HS-27A (cell line): Measurements from ENCODE around the gene CATSPERZ.

ENCODE experiments used
- DNase-seq: peaks from one replicate; pipeline ENCODE4 v3.0.0-alpha.2; 2012; ENCODE audit warnings: low read depth, missing footprints

Gene CATSPERZ

GRCh38 chr11:64264371-64264852 is 35.7 kb upstream of the CATSPERZ start:
- DNase-seq, result no peak

DNA sequence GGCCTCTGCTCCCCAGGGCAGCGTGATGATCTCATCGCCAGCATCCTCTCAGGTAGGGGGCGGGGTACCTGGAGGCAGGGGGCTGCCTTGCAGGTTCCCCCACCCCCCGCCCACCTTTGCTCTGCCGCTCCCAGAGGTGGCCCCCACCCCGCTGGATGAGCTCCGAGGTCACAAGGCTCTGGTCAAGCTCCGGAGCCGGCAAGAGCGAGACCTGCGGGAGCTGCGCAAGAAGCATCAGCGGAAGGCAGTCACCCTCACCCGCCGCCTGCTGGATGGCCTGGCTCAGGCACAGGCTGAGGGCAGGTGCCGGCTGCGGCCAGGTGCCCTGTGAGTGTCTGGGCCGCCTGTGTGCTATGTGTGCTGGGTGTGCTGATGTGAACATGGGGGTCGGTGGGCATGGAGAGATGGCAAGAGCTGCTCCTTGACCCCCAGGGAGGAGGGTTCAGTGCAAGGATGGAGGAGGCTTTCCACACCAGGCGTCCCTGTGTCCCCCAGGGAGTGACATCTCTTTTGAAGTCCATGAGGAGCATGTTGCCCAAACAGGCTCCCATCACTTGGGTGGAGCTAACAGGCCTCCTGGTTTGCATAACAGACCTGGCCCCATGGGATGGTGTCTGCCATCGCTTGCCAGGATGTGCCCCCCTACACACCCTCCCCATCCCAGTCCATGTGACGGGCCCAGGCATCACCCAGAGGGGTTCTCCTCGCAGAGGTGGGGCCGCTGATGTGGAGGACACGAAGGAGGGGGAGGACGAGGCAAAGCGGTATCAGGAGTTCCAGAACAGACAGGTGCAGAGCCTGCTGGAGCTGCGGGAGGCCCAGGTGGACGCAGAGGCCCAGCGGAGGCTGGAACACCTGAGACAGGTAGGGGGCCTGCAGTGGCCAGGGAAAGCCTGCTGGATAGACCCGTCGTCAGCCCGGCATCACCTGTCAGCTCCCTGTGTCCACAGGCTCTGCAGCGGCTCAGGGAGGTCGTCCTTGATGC is 34.7 kb upstream of the CATSPERZ start:
- no peak for DNase-seq

DNA sequence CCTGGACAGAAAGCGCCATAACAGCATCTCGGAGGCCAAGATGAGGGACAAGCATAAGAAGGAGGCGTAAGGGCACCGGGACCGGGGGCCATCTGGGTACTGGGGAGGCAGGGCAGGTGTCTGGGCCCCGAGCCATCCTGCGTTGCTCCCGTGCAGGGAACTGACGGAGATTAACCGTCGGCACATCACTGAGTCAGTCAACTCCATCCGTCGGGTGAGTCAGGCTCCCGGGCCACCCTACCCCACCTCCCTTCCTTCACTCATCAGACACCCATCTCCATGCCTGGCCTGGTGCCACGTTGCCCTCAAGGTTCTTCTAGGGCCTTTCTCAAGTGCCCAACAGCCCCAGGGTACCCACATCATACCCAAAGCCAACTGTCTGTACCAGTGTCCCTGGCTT is 33.8 kb upstream of the CATSPERZ start:
- no peak for DNase-seq

DNA sequence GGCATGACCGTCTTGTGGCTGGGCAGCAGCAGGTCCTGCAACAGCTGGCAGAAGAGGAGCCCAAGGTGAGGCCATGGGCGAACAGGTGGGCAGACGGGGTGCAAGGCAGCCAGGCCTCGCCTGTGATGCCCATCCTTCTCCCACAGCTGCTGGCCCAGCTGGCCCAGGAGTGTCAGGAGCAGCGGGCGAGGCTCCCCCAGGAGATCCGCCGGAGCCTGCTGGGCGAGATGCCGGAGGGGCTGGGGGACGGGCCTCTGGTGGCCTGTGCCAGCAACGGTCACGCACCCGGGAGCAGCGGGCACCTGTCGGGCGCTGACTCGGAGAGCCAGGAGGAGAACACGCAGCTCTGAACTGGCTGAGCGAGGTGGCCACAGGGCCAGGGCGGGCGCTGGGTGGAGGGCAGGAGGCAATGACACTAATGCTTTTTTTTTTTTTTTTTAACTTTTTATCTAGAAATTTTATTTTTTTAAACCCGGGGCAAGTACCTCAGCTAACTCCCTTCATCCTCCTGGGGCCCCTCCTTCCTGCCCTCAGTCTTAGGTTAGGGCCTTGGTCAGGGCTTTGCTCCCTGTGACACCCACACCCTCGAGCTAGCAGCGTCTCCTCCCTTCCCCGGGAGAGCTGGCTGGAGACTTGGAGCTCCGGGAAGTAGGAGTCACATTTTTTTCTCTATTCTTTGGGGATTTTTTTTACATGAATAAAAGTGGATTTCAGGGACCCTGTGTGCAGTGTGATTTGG is 32.8 kb upstream of the CATSPERZ start:
- DNase-seq, result no peak

DNA sequence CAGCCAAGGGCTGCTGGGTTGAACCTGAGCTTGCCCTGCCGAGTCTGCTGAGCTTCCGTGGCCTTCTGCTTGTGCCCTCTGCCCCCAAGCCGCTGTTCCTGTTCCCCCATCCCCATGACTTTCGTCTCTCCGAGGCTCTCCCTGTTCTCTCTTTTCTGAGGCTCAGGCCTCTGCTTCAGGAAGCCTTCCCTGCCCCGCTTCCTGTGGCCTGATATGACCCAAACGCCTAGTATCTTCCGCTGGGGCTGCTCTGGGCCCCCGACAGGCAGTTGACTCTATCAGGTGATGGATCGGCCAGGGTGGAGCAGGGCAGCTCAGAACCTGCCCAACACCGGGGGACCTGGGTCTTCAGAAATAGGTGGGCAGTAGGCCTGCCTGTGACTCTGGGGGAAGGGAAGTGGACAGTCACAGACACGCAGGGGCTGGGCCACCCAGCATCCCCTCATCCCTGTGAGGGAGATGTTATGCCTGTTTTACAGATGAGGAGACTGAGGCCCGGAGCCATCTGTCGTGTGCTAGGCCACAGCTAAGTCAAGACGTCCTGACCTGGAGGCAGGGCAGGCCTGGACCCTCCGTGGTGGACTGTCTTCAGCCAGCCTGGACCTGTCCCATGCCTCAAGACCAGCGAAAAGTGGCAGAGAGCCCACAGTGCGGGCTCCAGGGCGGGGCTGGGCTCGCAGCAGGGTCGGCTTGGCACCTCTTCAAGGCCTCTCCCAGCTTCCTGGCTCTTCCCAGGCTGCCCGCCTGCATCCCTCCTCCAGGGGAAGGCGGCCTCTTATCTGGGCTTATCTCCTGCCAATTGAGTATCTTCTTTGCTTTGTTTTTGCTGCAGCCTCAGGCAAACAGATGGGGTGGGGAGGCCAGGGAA is 31.9 kb upstream of the CATSPERZ start:
- no peak for DNase-seq

DNA sequence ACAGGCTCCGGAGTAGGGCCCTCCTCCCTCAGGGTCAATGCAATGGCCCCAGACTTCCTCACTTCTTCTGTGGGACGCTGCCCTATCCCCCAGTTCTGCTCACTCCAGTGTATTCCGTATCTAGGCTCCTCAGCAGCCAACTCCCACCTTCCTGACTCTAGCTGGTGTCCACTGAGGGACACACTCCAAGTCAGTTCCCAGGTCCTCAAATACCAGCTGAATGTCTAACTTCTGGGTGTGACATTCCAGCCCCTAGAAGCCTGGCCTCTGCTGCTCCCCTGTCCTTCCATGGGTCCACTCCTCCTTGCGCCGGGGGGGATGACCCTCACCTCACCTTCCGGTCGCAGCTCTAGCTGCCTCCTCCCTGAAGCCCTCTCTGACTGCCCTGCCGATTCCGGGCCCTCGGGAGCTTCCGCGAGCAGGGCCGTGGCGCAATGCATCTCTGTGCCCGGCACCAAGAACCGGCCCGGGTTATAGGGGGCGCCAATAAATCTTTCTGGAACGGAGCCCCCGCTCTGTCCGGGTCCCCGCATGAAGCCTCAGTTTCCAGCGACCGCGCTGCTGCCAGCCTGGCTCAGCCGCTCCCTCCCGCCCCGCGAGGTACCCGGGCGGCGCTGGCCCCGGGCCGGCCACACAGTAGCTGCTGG is 31.1 kb upstream of the CATSPERZ start:
- no peak for DNase-seq

- peak; percentile 99 for DNase-seq
Measured at GRCh38 chr11:64269540-64270220, 30.5 kb upstream of the CATSPERZ start.

- DNase-seq, result no peak
Measured at GRCh38 chr11:64275031-64275800, 24.9 kb upstream of the CATSPERZ start.

- DNase-seq, result no peak
Measured at GRCh38 chr11:64275841-64276240, 24.3 kb upstream of the CATSPERZ start.

DNA sequence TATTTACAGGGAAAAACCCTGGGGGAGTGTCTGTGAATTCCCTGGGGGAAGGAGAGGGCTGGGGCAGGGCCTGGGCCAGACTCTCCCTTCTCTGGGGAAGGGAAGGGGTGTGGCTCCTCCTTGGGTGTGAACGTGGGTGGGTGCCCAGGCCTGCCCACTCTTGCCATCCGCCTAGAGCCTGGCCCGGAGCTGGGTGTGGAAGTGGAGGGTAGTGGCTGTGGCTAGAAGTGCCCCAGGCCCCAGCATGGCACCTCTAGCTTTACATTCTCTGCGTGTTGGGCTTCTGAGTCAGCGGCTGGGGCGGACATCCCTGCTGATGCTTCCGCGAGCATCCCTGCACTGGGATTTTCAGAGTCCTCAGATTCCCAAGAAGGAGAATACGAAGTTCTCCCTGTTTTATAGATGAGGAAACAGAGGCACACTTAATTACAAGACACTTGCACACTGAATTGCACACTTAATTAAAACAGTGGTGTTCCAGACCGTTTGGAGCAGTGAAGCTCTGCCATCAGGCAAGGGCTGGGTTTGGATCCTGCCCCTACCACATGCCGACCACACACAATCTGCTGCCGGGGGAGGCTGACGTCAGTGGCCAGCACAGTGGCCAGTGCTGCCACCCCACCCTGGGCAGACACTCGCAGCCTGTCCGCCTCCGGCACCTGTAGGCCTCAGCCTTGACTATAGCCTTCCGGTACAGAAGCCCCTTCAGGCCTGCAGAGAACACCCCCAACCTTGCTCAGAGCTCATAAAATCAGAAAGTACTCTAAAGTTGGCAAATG is 23.3 kb upstream of the CATSPERZ start:
- DNase-seq, result no peak

DNA sequence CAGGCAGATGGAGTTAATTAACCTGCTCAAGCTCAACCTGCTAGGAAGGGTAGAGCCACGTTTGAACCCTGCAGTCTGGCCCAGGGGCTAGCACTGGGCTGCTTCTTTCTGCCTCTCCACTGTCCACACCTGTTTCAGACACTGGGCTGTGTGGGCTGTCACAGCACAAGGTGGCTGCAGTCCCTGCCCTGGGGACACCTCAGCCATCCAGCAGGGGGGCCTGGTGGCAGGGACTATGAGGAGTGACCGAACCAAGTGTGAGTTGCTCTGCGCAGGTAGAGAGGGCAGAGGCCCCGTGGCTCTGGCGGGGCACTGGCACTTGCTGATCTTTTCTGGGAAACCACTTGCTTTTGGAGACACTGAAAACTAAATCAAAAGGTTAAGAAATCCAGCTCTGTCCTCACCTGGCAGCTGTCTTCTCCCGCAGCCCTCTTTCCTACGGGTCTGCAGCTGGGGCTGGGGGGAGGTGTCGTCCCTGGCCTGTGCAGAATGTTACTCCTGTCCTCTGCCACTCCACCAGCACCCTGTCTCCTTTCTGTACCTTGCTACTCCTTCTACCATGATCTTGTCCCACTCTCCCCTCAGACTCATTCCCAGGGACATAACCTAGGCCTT is 21.5 kb upstream of the CATSPERZ start:
- DNase-seq, result no peak

- no peak for DNase-seq
Measured at GRCh38 chr11:64281957-64282770, 18.0 kb upstream of the CATSPERZ start.

DNA sequence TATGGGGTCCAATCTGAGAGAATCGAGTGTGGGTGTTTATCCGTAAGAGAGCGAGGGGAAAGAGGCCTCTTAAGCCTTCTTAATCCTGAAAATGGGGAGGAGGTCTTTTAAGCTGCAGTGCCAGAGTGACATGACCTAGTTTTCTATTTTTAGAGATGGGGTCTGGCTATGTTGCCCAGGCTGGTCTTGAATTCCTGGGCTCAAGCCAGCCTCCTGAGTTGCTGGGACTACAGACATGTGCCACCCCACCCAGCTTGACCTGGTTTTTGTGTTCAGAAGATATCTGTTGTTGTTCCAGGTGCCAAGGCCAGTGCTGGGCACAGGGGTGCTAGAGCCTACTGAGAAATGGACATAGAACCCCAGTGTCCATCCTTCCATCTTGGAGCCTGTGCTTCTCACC is 17.1 kb upstream of the CATSPERZ start:
- DNase-seq, result no peak

- DNase-seq, result peak; percentile 84
Measured at GRCh38 chr11:64284048-64284961, 15.9 kb upstream of the CATSPERZ start, which contains the start of gene BAD. TSS of gene BAD (minus strand) at chr11:64284665. CDS start at chr11:64284368, 297 bp downstream.

DNA sequence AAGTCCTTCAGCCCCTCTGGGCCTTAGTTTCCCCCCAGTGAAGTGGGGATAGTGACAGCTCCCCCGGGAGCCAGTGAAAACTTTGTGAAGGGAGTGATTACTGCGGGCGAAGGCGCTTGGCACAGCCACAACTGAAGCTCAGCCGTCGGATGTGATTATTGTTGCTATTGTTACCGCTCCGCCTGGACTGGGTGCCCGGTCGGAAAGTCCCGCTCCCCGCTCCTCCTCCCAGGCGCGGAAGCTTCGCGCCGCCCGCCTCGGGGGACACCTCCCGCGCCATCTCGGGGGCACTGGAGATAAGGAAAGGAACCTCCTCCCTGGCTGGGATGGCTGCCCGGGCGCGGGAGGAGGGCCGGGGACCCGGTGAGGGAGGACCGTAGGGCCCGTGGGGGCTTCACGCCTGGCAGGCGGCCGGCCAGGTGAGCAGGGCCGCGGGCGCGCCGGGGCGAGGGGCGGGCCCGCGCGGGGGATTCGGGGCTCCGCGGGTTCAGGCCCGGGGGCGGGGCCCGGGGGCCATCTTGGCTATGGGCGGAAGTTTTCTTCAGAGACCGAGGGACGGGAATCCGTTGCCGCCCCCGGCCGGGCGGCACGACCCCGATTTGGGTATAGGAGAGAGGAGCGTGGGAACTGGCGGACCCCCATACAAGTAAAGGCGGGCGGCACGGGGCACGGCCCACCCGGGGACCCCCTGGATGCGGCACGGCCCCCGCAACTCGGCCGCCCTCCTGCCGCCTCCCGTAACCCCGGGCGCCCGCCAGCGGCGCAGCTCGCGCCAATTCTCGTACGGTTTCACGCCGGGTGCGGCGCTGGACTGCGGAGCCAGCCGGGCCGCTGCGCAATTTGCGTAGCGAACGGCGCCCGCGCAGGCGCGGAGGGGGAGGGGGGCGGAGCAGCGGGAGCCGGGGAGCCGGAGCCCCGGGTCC is 14.9 kb upstream of the CATSPERZ start, which contains the start of gene GPR137:
Gene GPR137 (plus strand): TSS at position 887 of the 923 bp plus-strand sequence. CDS start 677 bp downstream, outside the sequence.
- DNase-seq, result no peak
